Measurements from ENCODE around the gene USP48. TPM values are rescaled to one million over a fixed set of nuclear protein-coding genes. Genes with fewer than 3 reads are reported as not detected.
"Not testable (repeated sequence)": the region's sequence is repeated elsewhere in the genome, so short reads cannot be mapped to it uniquely, and the experiment has no call there.

The USP48 gene
- polyA plus RNA-seq, 1 donor = 45.0 TPM

GRCh38 chr1:21633141-21633755 lies 149.7 kb downstream of the USP48 start:
- DNase-seq = no peak

GRCh38 chr1:21631944-21632887 lies 150.7 kb downstream of the USP48 start:
- no peak for DNase-seq

GRCh38 chr1:21631590-21631943 lies 151.4 kb downstream of the USP48 start:
- not testable (repeated sequence) for DNase-seq

- no peak for DNase-seq
Observed at GRCh38 chr1:21630571-21631343, 152.2 kb downstream of the USP48 start.

GRCh38 chr1:21629971-21630370 lies 153.0 kb downstream of the USP48 start:
- DNase-seq = no peak

- no peak for DNase-seq
Observed at GRCh38 chr1:21628798-21629393, 154.1 kb downstream of the USP48 start.

Other genes with a start within 250 kb of the USP48 start
- gene RAP1GAP, start 113.8 kb downstream of the USP48 start, polyA plus RNA-seq (ENCODE audit: insufficient read length) = 1.4 TPM
- 4.8 TPM for gene LDLRAD2, start 29.1 kb upstream of the USP48 start, polyA plus RNA-seq (ENCODE audit: insufficient read length)
- 350 TPM for gene HSPG2, start 154.2 kb upstream of the USP48 start, polyA plus RNA-seq (ENCODE audit: insufficient read length)
- not detected for gene CELA3B, start 193.9 kb upstream of the USP48 start, polyA plus RNA-seq (ENCODE audit: insufficient read length)
- not detected for gene CELA3A, start 218.5 kb upstream of the USP48 start, polyA plus RNA-seq (ENCODE audit: insufficient read length)

Measured in hindlimb muscle (tissue), 1 donor.